Epithelial cell of proximal tubule (primary cell): ENCODE data around the gene H19. TPM values are rescaled to one million over a fixed set of nuclear protein-coding genes. Genes with fewer than 3 reads are reported as not detected.

Experiments used
- DNase-seq: peaks from one replicate; pipeline ENCODE4 v3.0.0-alpha.2; 2011; ENCODE audit warnings: low read depth
- H3K4me3 ChIP-seq: 2 replicates; pipeline ENCODE4 v1.5.1; 2011; ENCODE audit warnings: low read depth, mild to moderate bottlenecking, low read length
- total RNA-seq: library from RNA; depleted of rRNA; stranded (reverse); fragments of >200 nt; gene quantifications from 2 replicates; pipeline ENCODE4 v1.2.3, GENCODE V29; 2015
- TF ChIP-seq, protein P1 (sequence below): conservative IDR thresholded peaks from 2 replicates; pipeline ENCODE4 v1.5.1; 2012; ENCODE audit warnings: low read depth, mild to moderate bottlenecking, low read length

H19 gene
- total RNA-seq, 1 donor from 2014 or later = 11.8 TPM

DNA sequence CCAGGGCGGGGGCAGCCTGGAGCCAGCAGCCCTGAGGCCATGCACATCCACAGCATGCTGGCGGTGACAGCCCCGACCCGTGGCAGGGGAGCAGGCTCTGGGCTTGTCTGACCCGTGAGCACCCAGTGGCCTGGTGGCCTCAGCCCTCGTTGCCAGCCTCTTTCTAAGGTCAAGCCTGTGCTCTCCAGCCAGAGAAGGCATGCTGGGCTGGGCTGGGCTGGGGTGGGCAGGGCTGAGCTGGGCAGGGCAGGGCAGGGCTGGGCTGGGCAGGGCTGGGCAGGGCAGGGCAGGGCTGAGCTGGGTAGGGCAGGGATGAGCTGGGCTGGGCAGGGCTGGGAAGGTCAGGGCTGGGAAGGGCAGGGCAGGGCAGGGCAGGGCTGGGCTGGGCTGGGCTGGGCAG lies 10.6 kb downstream of the H19 start:
- TF ChIP-seq, protein P1, sequence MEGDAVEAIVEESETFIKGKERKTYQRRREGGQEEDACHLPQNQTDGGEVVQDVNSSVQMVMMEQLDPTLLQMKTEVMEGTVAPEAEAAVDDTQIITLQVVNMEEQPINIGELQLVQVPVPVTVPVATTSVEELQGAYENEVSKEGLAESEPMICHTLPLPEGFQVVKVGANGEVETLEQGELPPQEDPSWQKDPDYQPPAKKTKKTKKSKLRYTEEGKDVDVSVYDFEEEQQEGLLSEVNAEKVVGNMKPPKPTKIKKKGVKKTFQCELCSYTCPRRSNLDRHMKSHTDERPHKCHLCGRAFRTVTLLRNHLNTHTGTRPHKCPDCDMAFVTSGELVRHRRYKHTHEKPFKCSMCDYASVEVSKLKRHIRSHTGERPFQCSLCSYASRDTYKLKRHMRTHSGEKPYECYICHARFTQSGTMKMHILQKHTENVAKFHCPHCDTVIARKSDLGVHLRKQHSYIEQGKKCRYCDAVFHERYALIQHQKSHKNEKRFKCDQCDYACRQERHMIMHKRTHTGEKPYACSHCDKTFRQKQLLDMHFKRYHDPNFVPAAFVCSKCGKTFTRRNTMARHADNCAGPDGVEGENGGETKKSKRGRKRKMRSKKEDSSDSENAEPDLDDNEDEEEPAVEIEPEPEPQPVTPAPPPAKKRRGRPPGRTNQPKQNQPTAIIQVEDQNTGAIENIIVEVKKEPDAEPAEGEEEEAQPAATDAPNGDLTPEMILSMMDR = no peak
- no peak overlapping the region for H3K4me3 ChIP-seq
- no peak for DNase-seq

DNA sequence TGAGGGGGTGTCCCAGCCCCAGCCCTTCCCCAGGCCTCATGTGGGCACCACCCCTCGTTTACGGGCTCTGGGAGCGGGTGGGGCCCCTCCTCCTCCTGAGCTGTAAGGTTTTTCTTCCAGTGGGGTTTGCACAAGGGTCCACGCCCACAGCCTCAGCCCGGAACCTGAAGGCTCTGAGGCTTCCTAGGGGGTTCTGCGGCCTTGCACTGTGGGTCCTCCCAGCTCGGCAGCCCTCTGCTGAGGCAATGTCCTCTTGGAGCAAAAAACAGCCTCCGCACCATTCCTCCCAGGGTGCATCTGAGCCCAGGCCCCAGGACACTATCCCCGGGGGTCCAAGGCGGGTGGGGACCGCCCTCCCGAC lies 14.1 kb downstream of the H19 start:
- TF ChIP-seq, protein P1 = no peak
- DNase-seq = no peak
- H3K4me3 ChIP-seq = no peak overlapping the region

DNA sequence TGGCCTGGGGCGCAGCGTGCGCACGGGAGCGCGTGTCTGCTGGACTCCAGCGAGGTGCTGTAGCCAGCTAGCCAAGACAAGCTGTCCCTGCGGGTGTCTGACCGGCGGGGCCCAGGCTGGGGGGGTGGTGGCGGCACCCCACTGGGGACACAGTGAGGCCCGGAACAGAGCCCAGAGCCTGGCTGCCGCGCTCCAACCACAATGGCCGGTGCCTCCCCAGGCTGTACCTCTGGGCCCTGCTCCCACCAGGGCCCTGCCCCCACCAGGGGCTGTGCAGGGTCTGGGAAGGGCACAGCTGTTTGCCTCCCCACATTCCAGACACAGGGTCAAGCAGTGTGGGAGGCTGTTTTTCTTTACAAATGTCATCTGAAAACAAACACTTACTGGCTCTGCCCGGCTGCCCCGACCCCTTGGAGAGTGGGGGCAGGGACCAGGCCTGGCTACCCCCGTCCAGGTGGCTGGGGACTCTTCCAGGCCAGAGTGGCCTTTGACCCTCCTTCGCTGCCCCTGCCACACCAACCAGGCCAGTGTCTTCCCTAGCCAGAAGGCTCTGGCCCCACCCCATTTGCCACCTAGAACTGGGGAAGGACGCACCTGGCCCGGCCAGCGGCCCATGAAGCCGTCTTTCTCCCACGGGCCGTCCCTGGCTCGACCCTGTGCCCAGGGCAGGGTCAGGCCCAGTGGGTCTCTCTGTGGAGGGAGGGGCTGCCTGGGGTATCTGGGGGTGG lies 14.6 kb downstream of the H19 start:
- TF ChIP-seq, protein P1 = no peak
- DNase-seq = no peak
- H3K4me3 ChIP-seq = no peak overlapping the region

DNA sequence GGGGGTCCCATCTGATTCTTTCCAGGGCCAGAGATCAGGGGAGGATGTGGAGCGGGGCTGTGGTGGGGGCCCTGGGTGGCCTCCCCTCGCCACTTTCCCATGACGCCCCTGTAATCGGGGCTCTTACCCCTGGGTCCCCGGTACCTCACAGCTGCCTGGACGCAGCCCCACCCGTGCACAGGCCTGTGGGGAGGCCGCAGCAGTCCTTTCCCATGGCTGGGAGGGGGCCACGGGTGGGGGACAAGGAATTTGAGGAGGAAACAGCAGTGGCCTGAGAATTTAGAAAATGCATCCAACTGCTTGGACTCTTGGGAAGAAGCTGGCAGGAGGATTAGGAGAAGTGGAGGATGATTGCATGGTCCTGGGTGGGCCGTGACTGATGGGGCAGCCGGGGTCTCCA lies 18.0 kb downstream of the H19 start:
- no peak for DNase-seq
- TF ChIP-seq, protein P1 = no peak
- no peak overlapping the region for H3K4me3 ChIP-seq

DNA sequence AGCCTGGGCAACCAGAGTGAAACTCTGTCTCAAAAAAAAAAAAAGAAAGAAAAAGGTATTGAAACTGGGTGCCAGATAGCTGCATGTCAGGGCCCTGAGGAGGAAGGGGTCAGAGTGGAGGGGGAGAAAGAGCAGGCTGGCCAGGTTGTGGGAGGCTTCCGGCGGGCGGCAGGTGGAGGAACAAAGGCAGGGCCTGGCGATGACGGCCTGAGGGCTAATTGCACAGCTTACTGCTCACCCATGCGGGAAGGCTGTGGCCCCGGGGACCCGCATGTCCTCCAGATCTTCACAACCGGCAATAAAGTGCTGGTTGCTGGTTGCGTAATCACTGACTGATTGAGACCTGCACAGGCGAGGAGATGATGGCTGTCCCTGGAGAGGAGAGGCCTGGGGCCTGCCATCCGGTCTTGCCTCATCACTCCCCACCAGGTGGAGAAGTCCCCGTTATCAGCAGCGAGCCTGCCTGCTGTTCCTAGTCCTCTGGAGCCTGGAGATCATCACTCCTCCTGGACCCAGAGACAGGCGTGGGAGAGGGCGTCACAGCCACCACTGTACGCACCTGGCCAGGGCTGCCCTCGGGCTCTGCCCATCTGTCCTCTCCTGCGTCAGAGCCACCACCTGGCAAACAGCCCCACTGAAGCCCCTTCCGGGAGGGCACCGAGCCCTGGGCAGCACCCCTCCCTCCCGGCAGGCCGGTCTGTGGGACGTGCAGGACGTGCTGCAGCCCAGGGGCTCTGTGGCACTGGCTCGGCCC lies 18.7 kb downstream of the H19 start:
- no peak overlapping the region for H3K4me3 ChIP-seq
- TF ChIP-seq, protein P1 = no peak
- DNase-seq = no peak

DNA sequence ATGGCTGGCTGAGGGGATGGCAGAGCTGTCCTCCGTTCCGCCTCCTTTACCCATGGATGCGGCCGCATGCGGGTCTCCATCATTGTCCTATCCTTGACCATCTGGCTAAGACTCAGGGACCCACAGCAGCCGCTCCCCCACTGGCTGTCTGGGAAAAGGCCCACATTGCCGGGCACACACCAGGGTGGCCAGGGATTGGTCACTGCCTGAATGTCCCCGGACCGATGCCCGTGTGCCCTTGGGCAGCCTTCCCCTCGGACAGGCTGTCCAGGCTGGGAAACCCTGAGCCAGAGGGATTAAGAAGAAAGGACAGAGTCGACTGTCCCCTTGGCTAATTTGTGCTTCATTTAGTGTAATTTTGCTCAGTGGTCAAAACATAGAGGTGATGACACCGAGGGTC lies 22.5 kb downstream of the H19 start:
- no peak for DNase-seq
- H3K4me3 ChIP-seq = no peak overlapping the region
- TF ChIP-seq, protein P1 = no peak
